Activated T-helper 1 cell treated with anti-CD3 and anti-CD28 coated beads, Interleukin-2, amount 50 U/mL, for 16 hours (primary cell): ENCODE data around the gene APELA.
"Not testable (repeated sequence)": the region's sequence is repeated elsewhere in the genome, so short reads cannot be mapped to it uniquely, and the experiment has no call there.

Source experiments
- DNase-seq, 2 donors: peaks; one replicate each; pipeline ENCODE4 v3.0.0-alpha.2; 2020; ENCODE audit warnings: low read depth in 1 of 2, low spot score in 1 of 2

The APELA gene

GRCh38 chr4:164876700-164877324 lies at the start of gene APELA:
APELA (plus strand) TSS chr4:164877178; CDS start chr4:164877332, 154 bp downstream.
- no peak for DNase-seq

DNA sequence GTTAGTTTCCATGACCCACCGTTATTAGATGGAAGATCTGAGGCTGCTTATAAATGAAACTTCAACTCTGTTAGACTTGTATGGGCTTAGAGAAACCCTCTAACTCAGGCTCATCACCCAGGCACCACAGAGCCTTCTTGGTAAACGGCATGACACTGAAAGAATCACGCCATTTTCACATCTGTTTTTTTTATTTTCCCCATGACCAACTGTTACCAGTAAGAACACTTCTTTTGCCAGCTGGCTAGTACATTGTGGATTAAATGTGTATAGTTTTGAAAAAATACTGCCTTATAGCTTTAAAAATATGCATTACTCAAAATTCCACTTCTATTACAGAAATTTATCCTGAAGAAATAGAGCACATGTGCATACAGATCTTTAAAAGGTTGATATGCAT lies 48.0 kb upstream of the APELA start:
- DNase-seq, result no peak

DNA sequence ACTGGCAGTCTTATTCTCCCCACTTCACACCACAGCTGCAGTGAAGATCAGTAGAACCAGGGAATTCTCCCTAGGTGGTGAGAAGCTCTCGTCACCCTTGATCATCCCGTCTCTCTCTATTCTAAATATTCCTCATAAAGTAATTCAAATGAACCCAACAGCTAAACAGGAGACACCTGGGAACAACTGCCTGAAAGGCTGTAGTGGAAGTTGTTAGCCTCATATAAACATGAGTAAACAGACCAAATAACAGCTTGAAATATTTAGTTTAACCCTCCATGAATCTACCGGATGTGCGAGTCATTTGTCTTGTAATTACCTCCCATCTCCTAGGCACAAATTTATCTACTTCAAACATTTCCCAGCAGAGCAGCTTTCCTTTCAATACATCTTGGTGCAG lies 30.4 kb upstream of the APELA start:
- no peak for DNase-seq

- DNase-seq, result no peak
Observed at GRCh38 chr4:164847016-164847415, 30.0 kb upstream of the APELA start.

- DNase-seq, result no peak
Observed at GRCh38 chr4:164847967-164848649, 28.9 kb upstream of the APELA start.

DNA sequence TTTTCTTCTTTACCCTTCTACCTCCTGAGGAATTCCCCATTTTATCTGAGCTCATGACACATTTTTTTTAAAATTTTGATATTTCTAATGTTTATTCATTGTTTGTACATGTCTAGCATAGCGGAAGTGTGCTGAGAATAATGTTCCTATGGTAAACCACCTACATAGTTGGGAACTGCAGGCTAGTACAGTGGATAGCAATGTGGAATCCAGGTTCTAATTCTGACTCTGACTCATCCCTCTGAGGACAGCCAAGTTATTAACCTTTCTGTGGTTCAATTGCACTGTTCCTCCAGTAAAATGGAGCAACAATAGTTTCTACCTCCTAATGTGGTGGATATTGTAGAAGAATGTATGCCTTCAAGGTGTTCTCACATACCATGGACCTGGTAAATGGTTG lies 20.6 kb upstream of the APELA start:
- no peak for DNase-seq

GRCh38 chr4:164866817-164867490 lies 10.0 kb upstream of the APELA start:
- no peak for DNase-seq

DNA sequence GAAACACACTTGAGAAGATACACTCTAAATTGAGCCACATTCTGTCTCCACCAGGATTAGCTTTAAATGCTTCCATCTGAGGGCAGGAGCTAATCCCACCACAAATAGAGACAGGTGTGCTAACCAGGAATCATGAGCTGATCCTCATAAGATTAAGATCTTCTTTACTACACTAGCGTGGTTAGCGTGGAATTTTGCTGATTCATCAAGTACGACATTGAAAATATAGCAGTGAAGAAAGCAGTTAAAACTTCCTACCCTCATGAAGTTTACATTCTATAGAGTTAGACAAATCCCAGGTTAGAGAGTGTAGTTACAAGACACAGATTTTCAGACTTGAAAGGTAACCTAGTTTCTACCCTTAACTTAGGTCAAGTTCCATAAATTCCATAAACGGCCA lies 5.3 kb upstream of the APELA start:
- no peak for DNase-seq

- no peak for DNase-seq
Observed at GRCh38 chr4:164872481-164872880, 4.5 kb upstream of the APELA start.

DNA sequence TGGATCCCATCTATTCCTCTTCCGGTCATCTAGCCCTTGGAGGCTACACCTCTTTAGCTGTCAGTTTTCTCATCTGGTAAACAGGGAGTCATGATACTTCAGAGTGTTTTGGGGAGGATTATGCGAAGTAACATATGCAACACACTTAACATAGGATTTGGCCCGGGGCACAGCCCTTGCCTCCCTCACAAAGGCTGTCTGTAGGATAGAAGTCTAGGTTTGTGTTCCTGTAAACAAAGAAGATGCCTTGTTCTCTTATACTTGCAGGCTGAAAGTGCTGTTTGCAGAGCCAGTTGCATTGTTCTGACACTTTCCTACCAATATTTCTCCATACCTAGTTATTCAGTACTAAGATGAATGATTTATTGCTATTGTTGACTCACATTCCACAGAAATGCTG lies 2.2 kb upstream of the APELA start:
- no peak for DNase-seq

GRCh38 chr4:164880489-164881262 lies 3.7 kb downstream of the APELA start:
- no peak for DNase-seq

DNA sequence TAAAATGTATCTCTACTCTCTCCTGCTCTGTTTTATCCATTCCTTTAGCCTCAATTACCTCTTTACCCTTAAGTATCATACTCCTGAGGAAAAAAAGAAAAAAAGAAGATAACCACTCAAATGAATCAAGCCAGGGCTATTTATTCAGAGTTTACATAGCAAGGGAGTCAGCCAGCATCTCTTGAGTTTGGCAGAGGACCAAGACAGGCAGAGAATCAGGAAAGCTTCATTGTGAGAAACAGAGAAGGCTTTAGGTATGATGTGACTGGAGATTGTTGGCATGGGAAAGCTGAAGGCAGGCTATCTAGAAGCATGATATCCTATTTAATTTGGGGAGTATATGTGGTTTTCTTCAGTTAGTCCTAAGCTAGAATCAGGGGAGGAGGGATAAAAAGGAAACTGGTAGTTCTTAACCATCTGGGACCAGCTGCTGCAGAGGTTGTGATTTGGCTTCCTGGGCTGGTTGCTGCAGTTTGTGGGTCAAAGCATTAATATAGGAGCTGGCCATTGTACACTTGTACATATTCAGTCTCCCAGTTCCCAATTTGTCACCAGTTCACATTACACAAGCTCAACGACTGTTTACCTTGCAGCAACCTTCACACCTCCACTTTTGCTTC lies 11.2 kb downstream of the APELA start:
- no peak for DNase-seq

- no peak for DNase-seq
Observed at GRCh38 chr4:164890691-164891090, 13.7 kb downstream of the APELA start.

GRCh38 chr4:164892018-164892417 lies 15.0 kb downstream of the APELA start:
- DNase-seq, result no peak

DNA sequence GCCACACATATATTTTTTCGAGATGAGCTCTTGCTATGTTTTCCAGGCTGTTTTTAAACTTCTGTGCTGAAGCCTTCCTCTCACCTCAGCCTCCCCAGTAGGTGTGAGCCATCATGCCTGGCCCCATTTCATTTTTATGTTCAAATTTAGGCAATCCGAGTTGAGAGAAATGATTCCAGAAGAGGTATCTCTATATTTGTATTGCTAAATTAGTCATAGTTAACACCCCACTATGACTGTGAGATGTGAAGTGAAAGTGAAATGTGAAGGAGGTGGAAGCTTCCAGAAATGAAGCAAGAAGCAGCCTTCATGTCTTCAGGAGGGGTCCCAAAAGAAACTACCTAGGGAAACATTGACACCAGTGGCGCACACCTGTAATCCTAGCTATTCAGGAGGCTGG lies 17.7 kb downstream of the APELA start:
- no peak for DNase-seq

- DNase-seq, result no peak
Observed at GRCh38 chr4:164902608-164903007, 25.6 kb downstream of the APELA start.

GRCh38 chr4:164904336-164904735 lies 27.4 kb downstream of the APELA start:
- DNase-seq, result no peak

GRCh38 chr4:164904941-164905340 lies 28.0 kb downstream of the APELA start:
- DNase-seq, result no peak

- DNase-seq, result no peak
Observed at GRCh38 chr4:164906368-164906767, 29.4 kb downstream of the APELA start.

GRCh38 chr4:164913506-164913905 lies 36.5 kb downstream of the APELA start:
- not testable (repeated sequence) for DNase-seq

GRCh38 chr4:164918956-164919355 lies 42.0 kb downstream of the APELA start:
- DNase-seq, result no peak
